ENCODE results near the gene ARHGAP26.
"Not testable (repeated sequence)": the region's sequence is repeated elsewhere in the genome, so short reads cannot be mapped to it uniquely, and the experiment has no call there.

The ARHGAP26 gene

DNA sequence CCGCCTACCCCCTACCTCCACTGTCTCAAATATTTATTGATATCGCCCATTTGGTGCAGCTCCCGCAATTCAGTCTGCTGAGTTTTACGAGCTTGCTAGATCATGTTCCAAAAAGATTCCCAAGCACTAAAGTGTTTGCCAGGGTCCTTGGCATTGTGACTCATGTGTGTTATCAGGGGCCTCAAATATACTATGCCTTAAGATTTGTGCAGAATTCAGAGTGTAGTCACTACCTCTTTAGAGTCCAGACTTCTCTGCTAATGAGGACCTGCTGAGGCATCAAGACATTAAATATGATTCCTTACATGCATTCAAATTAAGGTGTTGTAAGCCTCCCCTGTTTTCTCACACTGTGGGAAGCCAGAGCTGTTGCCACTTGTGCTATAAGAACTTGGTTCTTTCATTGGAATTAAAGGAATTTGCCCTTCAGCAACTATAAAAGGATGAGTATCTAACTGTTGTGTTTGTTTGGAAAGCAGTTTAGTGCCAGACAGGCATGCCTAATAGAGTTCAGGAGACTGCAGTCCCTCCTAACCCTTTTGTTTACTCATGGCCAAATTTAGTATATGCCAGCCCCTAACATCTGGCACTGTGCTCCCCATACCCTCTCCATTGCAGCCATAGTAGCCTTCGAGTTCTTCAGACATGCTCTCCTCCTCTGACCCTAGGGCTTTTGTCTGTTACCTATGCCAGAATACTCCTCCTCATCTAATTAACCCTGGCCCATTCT lies 316.9 kb downstream of the ARHGAP26 start:
- Mint-ChIP-seq H3K27ac (no peak overlapping the region), H3K36me3 (peaks cover 3 to 4% of the 10 kb centered on the region in 2 donors), H3K9me3 (peaks cover 0 to 2% of the 10 kb centered on the region in 2 donors), H3K27me3 (no peaks in the 10 kb centered on the region), H3K4me1 (peaks cover 2 to 6% of the 10 kb centered on the region in 2 donors), H3K4me3 (no peak overlapping the region)
- ATAC-seq (replicated peaks) (no peak), DNase-seq (no peak)

GRCh38 chr5:143088702-143089101 lies 318.5 kb downstream of the ARHGAP26 start:
- not testable (repeated sequence) for DNase-seq; H3K4me3 Mint-ChIP-seq; H3K27me3 Mint-ChIP-seq; H3K4me1 Mint-ChIP-seq; ATAC-seq (replicated peaks); H3K9me3 Mint-ChIP-seq; H3K36me3 Mint-ChIP-seq
- peak overlapping the region; percentile 27 for H3K27ac Mint-ChIP-seq

- H3K4me3 Mint-ChIP-seq, H3K36me3 Mint-ChIP-seq: not testable (repeated sequence)
- peaks cover 14 to 18% of the 10 kb centered on the region in 2 donors for H3K4me1 Mint-ChIP-seq
Measured at GRCh38 chr5:143090044-143090443, 319.9 kb downstream of the ARHGAP26 start.

DNA sequence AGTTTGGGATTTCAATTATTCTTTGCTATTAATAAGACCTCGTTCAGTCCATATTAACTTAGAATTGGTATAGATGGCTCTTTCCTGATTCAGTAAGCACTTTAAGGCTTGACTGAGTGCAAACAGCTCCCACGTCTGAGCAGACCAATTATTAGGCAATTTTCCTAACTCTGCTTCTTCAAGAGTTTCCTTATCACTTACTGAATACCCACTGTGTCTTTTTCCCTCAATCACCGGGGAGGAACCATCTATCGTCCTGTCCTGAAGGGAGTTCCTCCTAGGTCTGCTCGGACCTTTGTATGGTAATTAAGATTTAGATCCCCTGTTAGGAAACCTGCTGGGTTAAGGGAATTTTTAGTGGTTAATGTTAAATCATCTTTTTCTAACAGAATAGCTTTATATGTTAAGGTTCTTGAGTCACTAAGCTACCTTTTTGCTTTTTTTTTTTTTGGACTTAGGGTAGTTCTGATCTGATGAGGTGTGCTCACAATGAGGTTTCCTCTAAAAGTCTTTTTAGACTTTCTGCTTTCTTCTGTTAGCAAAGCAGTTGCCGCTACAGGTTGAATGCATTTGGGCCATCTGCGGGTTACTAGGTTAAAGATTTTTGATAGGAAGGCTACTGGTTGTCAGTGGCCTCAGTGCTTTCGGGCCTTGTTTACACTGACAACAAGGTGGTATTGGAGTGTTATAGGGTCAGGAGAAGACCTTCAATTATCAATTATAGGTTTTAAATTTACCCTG lies 322.7 kb downstream of the ARHGAP26 start:
- ATAC-seq (replicated peaks); H3K9me3 Mint-ChIP-seq; DNase-seq; H3K36me3 Mint-ChIP-seq; H3K4me3 Mint-ChIP-seq; H3K27ac Mint-ChIP-seq; H3K27me3 Mint-ChIP-seq: not testable (repeated sequence)
- H3K4me1 Mint-ChIP-seq, result peaks cover 14 to 18% of the 10 kb centered on the region in 2 donors

More at GRCh38 chr5:143090044-143090443, 319.9 kb downstream of the ARHGAP26 start:
- ATAC-seq (replicated peaks); DNase-seq; H3K27ac Mint-ChIP-seq; H3K9me3 Mint-ChIP-seq; H3K27me3 Mint-ChIP-seq: not testable (repeated sequence)

DNA sequence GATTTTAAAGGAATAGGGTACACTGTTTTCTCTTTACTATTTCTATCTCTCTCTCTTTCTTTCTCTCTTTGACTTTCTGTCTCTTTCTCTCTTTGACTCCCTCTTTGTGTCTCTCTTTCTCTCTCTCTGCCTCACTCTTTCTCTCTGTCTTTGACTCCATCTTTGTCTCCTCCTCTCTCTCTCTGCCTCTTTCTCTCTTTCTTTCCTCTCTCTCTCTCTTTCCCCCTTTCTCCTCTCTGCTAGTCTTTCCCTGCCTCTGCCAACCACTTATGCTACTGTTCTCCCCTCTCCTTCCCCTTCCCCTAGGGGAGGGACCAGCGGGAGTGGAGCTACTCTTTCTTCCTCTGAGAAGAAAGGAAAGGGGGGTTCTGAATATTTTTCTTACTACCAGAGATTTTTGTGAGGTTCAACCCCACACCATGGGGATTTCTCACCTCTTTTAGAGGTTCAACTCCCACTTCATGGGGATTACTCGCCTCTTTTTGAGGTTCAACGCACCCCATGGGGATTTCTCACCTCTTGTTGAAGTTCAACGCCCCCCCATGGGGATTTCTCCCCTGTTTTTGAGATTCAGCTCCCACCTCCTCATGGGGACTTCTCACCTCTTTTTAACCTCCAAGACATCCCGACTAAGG lies 323.4 kb downstream of the ARHGAP26 start:
- DNase-seq (no peak), ATAC-seq (replicated peaks) (no peak)
- Mint-ChIP-seq H3K27me3 (no peaks in the 10 kb centered on the region), H3K27ac (no peak overlapping the region), H3K9me3 (peaks cover 0 to 2% of the 10 kb centered on the region in 2 donors), H3K4me3 (peak overlapping the region in 1 of 2 donors; percentile 73), H3K36me3 (peaks cover 3% of the 10 kb centered on the region in 2 donors), H3K4me1 (peaks cover 14 to 18% of the 10 kb centered on the region in 2 donors)

DNA sequence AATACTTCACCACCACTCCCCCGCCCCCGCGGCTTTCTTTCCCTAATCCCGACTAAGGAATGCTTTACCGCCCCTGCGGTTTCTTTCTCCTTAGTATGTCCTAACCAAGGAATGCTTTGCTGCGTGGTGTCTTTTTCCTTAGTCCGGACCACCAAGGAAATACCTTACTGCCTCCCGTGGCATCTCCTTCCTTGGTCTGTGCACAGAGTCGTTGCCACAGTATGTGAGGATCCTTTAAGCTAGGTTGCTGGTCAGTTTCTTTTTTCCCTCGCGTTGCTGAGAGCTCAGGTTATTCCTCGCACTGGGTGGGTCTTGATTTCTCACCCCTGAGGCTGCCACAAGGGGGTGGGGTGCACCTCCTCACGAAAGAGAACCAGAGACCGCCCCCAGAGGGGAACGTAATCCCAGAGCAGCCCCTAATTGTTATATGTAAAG lies 323.9 kb downstream of the ARHGAP26 start:
- H3K9me3 Mint-ChIP-seq, result no peaks in the 10 kb centered on the region
- H3K27ac Mint-ChIP-seq, result no peak overlapping the region
- DNase-seq (no peak), ATAC-seq (replicated peaks) (no peak)
- peak overlapping the region; percentile 40 to 73 for H3K4me3 Mint-ChIP-seq
- H3K4me1 Mint-ChIP-seq, result peaks cover 14 to 18% of the 10 kb centered on the region in 2 donors
- no peaks in the 10 kb centered on the region for H3K27me3 Mint-ChIP-seq
- no peaks in the 10 kb centered on the region for H3K36me3 Mint-ChIP-seq

GRCh38 chr5:143094608-143095007 lies 324.4 kb downstream of the ARHGAP26 start:
- DNase-seq, H3K9me3 Mint-ChIP-seq, H3K27ac Mint-ChIP-seq, H3K36me3 Mint-ChIP-seq, H3K27me3 Mint-ChIP-seq: not testable (repeated sequence)
- peak in 1 of 2 donors; percentile 12 for ATAC-seq (replicated peaks)
- peak overlapping the region in 1 of 2 donors; percentile 73 for H3K4me3 Mint-ChIP-seq
- peaks cover 14 to 18% of the 10 kb centered on the region in 2 donors for H3K4me1 Mint-ChIP-seq

DNA sequence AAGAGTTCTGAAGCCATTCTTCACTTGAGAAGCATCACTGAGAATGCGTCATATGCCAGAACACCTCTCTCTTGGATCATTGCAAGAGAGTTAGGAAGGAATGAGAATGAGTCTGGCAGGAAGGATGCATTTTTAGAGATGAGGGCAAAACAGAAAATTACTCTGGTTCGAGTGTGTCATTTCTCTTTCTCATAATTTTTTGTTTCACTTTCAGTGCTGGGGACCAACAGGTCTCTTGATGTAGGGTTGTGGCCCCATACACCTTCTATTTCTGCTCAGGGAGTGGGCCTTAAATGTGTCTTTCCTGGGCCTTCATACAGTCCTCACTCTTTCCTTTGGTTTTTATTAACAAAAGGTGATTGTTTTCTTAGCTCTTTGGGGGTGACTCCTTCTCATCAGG lies 330.9 kb downstream of the ARHGAP26 start:
- peak overlapping the region; percentile 57 for H3K27ac Mint-ChIP-seq
- H3K36me3 Mint-ChIP-seq, result peaks cover 0 to 4% of the 10 kb centered on the region in 2 donors
- H3K9me3 Mint-ChIP-seq, result no peaks in the 10 kb centered on the region
- ATAC-seq (replicated peaks), result peak in 1 of 2 donors; percentile 39
- no peaks in the 10 kb centered on the region for H3K27me3 Mint-ChIP-seq
- peaks cover 11 to 22% of the 10 kb centered on the region in 2 donors for H3K4me1 Mint-ChIP-seq
- H3K4me3 Mint-ChIP-seq, result peak overlapping the region; percentile 12 to 14
- no peak for DNase-seq

DNA sequence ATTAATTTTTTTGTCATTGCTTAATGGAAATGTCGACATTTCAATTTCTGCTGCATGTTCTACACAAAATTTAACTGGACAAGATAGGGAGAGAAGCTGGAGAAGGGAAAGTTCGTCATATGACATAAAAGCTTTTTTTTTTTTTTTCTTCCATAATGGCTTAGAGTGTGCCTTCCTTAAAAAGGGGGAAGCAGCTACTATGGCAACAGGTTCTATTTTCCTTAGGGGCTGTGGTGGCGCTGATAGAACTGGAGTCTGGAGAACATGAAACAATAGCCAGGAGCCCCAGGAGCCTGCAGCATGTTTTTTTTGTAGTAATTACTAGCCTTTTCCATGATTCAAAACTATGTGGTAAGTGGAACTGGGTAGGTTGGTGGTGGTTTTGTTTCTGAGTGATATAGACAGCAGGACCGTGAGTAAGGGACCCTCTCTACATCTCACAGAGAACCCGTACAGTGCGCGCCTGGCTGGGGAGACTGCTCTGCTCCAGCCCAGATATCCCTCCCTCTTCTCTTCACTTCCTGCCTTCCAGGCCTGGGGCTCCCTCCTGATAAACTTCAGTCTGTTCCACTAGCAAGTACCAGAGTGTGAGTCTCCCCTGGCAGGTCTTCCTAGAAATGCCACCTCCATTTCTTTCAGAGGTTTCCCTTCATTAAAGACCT lies 331.7 kb downstream of the ARHGAP26 start:
- ATAC-seq (replicated peaks) (peak; percentile 75 to 81), DNase-seq (no peak)
- H3K36me3 Mint-ChIP-seq, result peaks cover 0 to 4% of the 10 kb centered on the region in 2 donors
- no peak overlapping the region for H3K27ac Mint-ChIP-seq
- H3K27me3 Mint-ChIP-seq, result no peaks in the 10 kb centered on the region
- peaks cover 11 to 23% of the 10 kb centered on the region in 2 donors for H3K4me1 Mint-ChIP-seq
- no peaks in the 10 kb centered on the region for H3K9me3 Mint-ChIP-seq
- no peak overlapping the region for H3K4me3 Mint-ChIP-seq

DNA sequence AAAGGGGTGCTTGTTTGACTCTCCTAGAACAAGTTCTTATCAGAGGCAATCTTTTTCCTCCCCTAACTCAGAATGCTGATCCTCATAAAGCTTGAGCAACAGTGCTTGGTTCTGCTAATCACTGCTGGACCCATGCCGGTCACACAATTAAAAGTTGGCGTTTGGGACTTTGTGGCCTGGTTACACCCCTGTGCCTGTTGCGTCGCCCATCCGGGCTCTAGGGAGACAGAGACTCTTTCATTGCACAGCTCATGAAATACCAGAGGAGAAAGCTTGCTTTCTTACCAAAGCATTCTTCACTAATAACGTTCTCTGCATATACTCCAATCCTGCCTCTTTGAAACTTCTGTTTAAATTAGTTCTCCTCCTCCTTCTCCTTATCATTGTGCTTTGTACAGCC lies 332.2 kb downstream of the ARHGAP26 start:
- no peak overlapping the region for H3K4me3 Mint-ChIP-seq
- no peak for ATAC-seq (replicated peaks)
- DNase-seq, result no peak
- no peaks in the 10 kb centered on the region for H3K27me3 Mint-ChIP-seq
- peaks cover 0 to 4% of the 10 kb centered on the region in 2 donors for H3K36me3 Mint-ChIP-seq
- no peak overlapping the region for H3K27ac Mint-ChIP-seq
- H3K4me1 Mint-ChIP-seq, result peaks cover 11 to 23% of the 10 kb centered on the region in 2 donors
- no peaks in the 10 kb centered on the region for H3K9me3 Mint-ChIP-seq

DNA sequence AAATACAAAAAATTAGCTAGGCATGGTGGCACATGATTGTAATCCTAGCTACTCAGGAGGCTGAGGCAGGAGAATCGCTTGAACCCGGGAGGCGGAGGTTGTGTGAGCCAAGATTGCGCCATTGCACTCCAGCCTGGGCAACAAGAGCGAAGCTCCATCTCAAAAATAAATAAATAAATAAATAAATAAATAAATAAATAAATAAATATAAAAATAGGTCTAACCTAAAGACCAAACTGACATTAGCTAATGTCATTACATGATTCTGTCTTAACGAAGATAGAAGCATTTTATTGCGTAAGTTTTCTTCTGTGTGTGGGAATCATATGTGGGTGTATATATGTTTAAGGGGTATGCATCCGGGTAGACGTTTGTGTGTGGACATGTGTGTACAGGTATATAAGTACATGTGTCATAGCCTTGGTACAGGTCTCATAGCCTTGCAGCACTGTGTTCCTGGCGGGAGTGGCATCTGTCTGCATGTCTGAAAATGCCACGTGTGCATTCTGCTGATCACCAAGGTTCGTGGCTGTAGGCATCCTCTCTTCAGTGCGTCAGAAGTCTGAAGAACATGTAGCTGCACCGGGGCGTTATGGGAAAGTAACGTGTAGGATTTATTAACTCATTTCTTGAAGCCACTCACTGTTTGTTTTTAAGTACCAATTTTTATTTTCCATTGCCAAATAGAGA lies 335.2 kb downstream of the ARHGAP26 start:
- Mint-ChIP-seq H3K36me3 (peaks cover 3 to 4% of the 10 kb centered on the region in 2 donors), H3K4me3 (no peak overlapping the region), H3K9me3 (no peaks in the 10 kb centered on the region), H3K4me1 (peaks cover 11 to 23% of the 10 kb centered on the region in 2 donors), H3K27me3 (no peaks in the 10 kb centered on the region), H3K27ac (no peak overlapping the region)
- ATAC-seq (replicated peaks) (no peak), DNase-seq (no peak)

- no peak overlapping the region for H3K27ac Mint-ChIP-seq
- H3K4me3 Mint-ChIP-seq, result no peak overlapping the region
- DNase-seq (no peak), ATAC-seq (replicated peaks) (no peak)
- peaks cover 8 to 15% of the 10 kb centered on the region in 2 donors for H3K4me1 Mint-ChIP-seq
- peaks cover 3 to 4% of the 10 kb centered on the region in 2 donors for H3K36me3 Mint-ChIP-seq
- no peaks in the 10 kb centered on the region for H3K9me3 Mint-ChIP-seq
- H3K27me3 Mint-ChIP-seq, result no peaks in the 10 kb centered on the region
Measured at GRCh38 chr5:143106174-143106573, 336.0 kb downstream of the ARHGAP26 start.

GRCh38 chr5:143108498-143109128 lies 338.4 kb downstream of the ARHGAP26 start:
- H3K27me3 Mint-ChIP-seq, result no peaks in the 10 kb centered on the region
- no peaks in the 10 kb centered on the region for H3K9me3 Mint-ChIP-seq
- ATAC-seq (replicated peaks) (no peak), DNase-seq (no peak)
- H3K27ac Mint-ChIP-seq, result no peak overlapping the region
- peaks cover under 1 to 3% of the 10 kb centered on the region in 2 donors for H3K36me3 Mint-ChIP-seq
- no peak overlapping the region for H3K4me3 Mint-ChIP-seq
- H3K4me1 Mint-ChIP-seq, result peaks cover 6 to 20% of the 10 kb centered on the region in 2 donors

Measured in stimulated activated naive B cell treated with anti-CD40 and anti-IgM and Interleukin-4, amounts not matched to agents 10 μg/mL and 1 μg/mL and 100 μg/mL, for 72 hours (primary cell).